ENCODE data around the gene CSN3.

GRCh38 chr4:70299643-70300042 lies 57.2 kb downstream of the CSN3 start:
- TF ChIP-seq CTCF (IDR thresholded peaks at IDR 0.05; ENCODE audit: insufficient read depth, low read length, poor library complexity, severe bottlenecking): no peak
- TF ChIP-seq EZH2phosphoT487 (conservative IDR thresholded peaks at IDR 0.05; ENCODE audit: low read length): no peak

Measured in SU-DHL-6 (cell line).